Panc1 (cell line): ENCODE results near the gene SORT1. TPM values are rescaled to one million over a fixed set of nuclear protein-coding genes. Genes with fewer than 3 reads are reported as not detected.

Experiments
- ATAC-seq: fragments of 200-7000 bp; cut with Tn5 transposase; 2 replicates; pipeline ENCODE4 v1.9.1; 2020; ENCODE audit warnings: mild to moderate bottlenecking, moderate library complexity
- BruUV-seq: library from RNA; stranded (reverse); fragments of 400-500 nt; replicated peaks from 2 replicates; lab custom pipeline; 2021; lab: Mats Ljungman, UMichigan
- CTCF ChIA-PET: fragments of 300-600 bp; sonication (Branson Sonifier 250); formaldehyde crosslinking; loops from one replicate; lab custom pipeline; 2022; ENCODE audit warnings: antibody characterized with exemption; lab: Charles Lee
- POLR2A ChIA-PET: fragments of 300-600 bp; sonication (Branson Sonifier 250); formaldehyde crosslinking; loops from one replicate; lab custom pipeline; 2022; ENCODE audit warnings: antibody characterized with exemption; lab: Charles Lee
- DNase-seq: peaks from one replicate; pipeline ENCODE4 v3.0.0-alpha.2; 2010; ENCODE audit warnings: low read depth, low spot score
- H3K27ac ChIP-seq: 2 replicates; pipeline ENCODE4 v1.5.1; 2011; ENCODE audit warnings: mild to moderate bottlenecking, low read length, inconsistent platforms
- H3K27me3 ChIP-seq: fragments of 200-500 bp; sonication (Bioruptor generic); 2 replicates; pipeline ENCODE4 v1.6.0; 2014; ENCODE audit warnings: low read length, inconsistent platforms; ENCODE audit not compliant: control insufficient read depth, insufficient read depth
- H3K36me3 ChIP-seq: fragments of 200-500 bp; sonication (Bioruptor generic); 2 replicates; pipeline ENCODE4 v1.5.1; 2014; ENCODE audit warnings: inconsistent platforms, mild to moderate bottlenecking, low read length, moderate library complexity; ENCODE audit not compliant: control insufficient read depth, insufficient read depth
- H3K4me1 ChIP-seq: 2 replicates; pipeline ENCODE4 v1.5.1; 2011; ENCODE audit warnings: inconsistent platforms, mild to moderate bottlenecking, low read length, moderate library complexity; ENCODE audit not compliant: control insufficient read depth, insufficient read depth
- H3K4me3 ChIP-seq, 2 experiments: 2 replicates each; pipeline ENCODE4 v1.5.1; 2011 to 2012; ENCODE audit warnings: low read depth in 2 of 2, low read length in 2 of 2, mild to moderate bottlenecking in 2 of 2, inconsistent platforms in 1 of 2, moderate library complexity in 1 of 2
- H3K9me3 ChIP-seq: fragments of 200-500 bp; sonication (Bioruptor generic); 2 replicates; pipeline ENCODE4 v1.5.1; 2014; ENCODE audit warnings: low read depth, mild to moderate bottlenecking, inconsistent platforms, low read length, moderate library complexity; ENCODE audit not compliant: control insufficient read depth, insufficient read depth
- CTCF ChIP-seq: fragments of 450-650 bp; IDR thresholded peaks from 2 replicates; pipeline ENCODE4 v1.5.1; 2017; ENCODE audit warnings: mild to moderate bottlenecking
- POLR2AphosphoS5 ChIP-seq: IDR thresholded peaks from 2 replicates; pipeline ENCODE4 v1.6.1; 2012; ENCODE audit warnings: mild to moderate bottlenecking, low read depth, low read length, moderate library complexity
- REST ChIP-seq, 2 experiments: IDR thresholded peaks; 2 replicates each; pipeline ENCODE4 v1.6.1; 2011 to 2012; ENCODE audit warnings: low read depth in 2 of 2, control low read depth in 1 of 2, low read length in 1 of 2, mild to moderate bottlenecking in 1 of 2, moderate library complexity in 1 of 2; ENCODE audit not compliant: insufficient read depth in 1 of 2
- SIN3A ChIP-seq: IDR thresholded peaks from 2 replicates; pipeline ENCODE4 v1.6.1; 2012; ENCODE audit warnings: low read depth, mild to moderate bottlenecking, low read length, moderate library complexity, borderline replicate concordance; ENCODE audit not compliant: insufficient read depth
- TCF7L2 ChIP-seq: IDR thresholded peaks from 2 replicates; pipeline ENCODE4 v1.6.1; 2011; ENCODE audit warnings: mild to moderate bottlenecking, low read depth, low read length, inconsistent platforms
- in situ Hi-C: cut with HindIII; loops from 2 replicates; pipeline ENCODE4 v1.10.0; 2016; ENCODE audit warnings: low sequenced_read_pairs, low pct_unique_long_range_greater_than_20kb
- intact Hi-C: fragments of 100-400 bp; cut with micrococcal nuclease; formaldehyde crosslinking; loops from one replicate; pipeline ENCODE4 v1.10.0; 2022; ENCODE audit not compliant: unreplicated experiment
- total RNA-seq: library from RNA; stranded (reverse); gene quantifications from one replicate; pipeline ENCODE4 v1.2.1, GENCODE V29; 2021; ENCODE audit not compliant: unreplicated experiment

The SORT1 gene
- total RNA-seq, 1 experiment from 2014 or later = 25.1 TPM

- no peak overlapping the region for H3K27ac ChIP-seq
- no peaks in the 10 kb centered on the region for H3K9me3 ChIP-seq
- no peak overlapping the region for H3K4me3 ChIP-seq
- H3K4me1 ChIP-seq = no peaks in the 10 kb centered on the region
- intact Hi-C loops = no loop called here
- no peaks in the 10 kb centered on the region for H3K27me3 ChIP-seq
- ChIA-PET CTCF (interaction anchor here (0.6 kb wide), 1 partner anchor 36 kb away, joined by 6 read pairs; no protein-coding TSS in a partner anchor), POLR2A (no interaction called here)
- TF ChIP-seq CTCF (no peak), SIN3A (no peak), POLR2AphosphoS5 (no peak), REST (IDR thresholded peaks at IDR 0.05; ENCODE audit: insufficient read depth in 1 of 2, low read depth in 2 of 2, low read length in 1 of 2) (no peak), TCF7L2 (no peak)
- in situ Hi-C loops = no loop called here
- ATAC-seq (no peak), DNase-seq (no peak)
- BruUV-seq = no TSS peak
- H3K36me3 ChIP-seq = no peaks in the 10 kb centered on the region
Measured at GRCh38 chr1:109367626-109368025, 30.1 kb downstream of the SORT1 start.

GRCh38 chr1:109365642-109366204, 32.0 kb downstream of the SORT1 start:
- Histone ChIP-seq H3K9me3 (no peaks in the 10 kb centered on the region), H3K27ac (no peak overlapping the region), H3K36me3 (no peaks in the 10 kb centered on the region), H3K27me3 (no peaks in the 10 kb centered on the region), H3K4me1 (no peaks in the 10 kb centered on the region), H3K4me3 (no peak overlapping the region)
- ChIA-PET CTCF (no interaction called here), POLR2A (no interaction called here)
- TF ChIP-seq POLR2AphosphoS5 (no peak), REST (IDR thresholded peaks at IDR 0.05; ENCODE audit: insufficient read depth in 1 of 2, low read depth in 2 of 2, low read length in 1 of 2) (no peak), CTCF (no peak), SIN3A (no peak), TCF7L2 (no peak)
- BruUV-seq = no TSS peak
- no peak for DNase-seq
- ATAC-seq = no peak
- in situ Hi-C loops (no loop called here), intact Hi-C loops (no loop called here)
